ENCODE measurements around the gene RFT1. TPM values are rescaled to one million over a fixed set of nuclear protein-coding genes. Genes with fewer than 3 reads are reported as not detected.

The RFT1 gene
- total and polyA plus RNA-seq, 2 donors (not counting 1 experiment from before 2014, with no cell fraction given) = 9.7 to 20.5 TPM

DNA sequence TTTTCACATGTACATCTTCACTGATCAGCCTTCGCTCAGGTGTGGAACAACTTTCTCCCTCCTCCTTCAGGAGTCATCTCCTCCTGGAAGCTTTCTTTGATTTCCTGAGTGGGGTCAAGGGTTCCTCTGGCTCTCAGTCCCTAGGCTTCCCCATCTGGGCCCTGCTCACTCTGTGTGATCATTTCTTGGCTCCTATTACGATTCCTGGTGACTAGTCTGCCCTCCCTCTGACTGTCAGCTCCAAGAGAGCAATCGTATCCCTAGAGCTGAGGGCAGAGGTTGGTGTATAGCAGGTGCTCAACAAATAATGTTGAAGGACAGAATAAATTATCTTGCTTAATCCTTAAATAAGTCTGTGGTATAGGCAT lies 15.5 kb upstream of the RFT1 start:
- Histone ChIP-seq H3K9ac (ENCODE audit: insufficient read depth, low read length) (no peak overlapping the region), H3K79me2 (ENCODE audit: control insufficient read depth, insufficient read depth, low read length) (no peaks in the 10 kb centered on the region), H3K4me1 (ENCODE audit: control insufficient read depth, extremely low read depth, insufficient read depth, low read length) (peaks cover 13% of the 10 kb centered on the region), H3K4me3 (replicated peaks in 1 of 4; ENCODE audit: control extremely low read depth in 1 of 4, insufficient read depth in 1 of 4, low read depth in 3 of 4, low read length in 4 of 4) (no peak overlapping the region), H3K36me3 (ENCODE audit: control insufficient read depth, insufficient read depth, low read length) (no peaks in the 10 kb centered on the region), H3K4me2 (ENCODE audit: extremely low read depth, insufficient read depth, low read length) (no peak overlapping the region), H2AFZ (ENCODE audit: low read length) (no peak overlapping the region), H3K27me3 (ENCODE audit: control insufficient read depth, insufficient read depth, low read length) (no peaks in the 10 kb centered on the region), H4K20me1 (ENCODE audit: control insufficient read depth, extremely low read depth, insufficient read depth, low read length) (no peaks in the 10 kb centered on the region), H3K9me3 (ENCODE audit: control insufficient read depth, insufficient read depth, low read depth, low read length) (no peaks in the 10 kb centered on the region), H3K27ac (ENCODE audit: insufficient read depth, low read length) (no peak overlapping the region)
- TF ChIP-seq CTCF (conservative IDR thresholded peaks at IDR 0.05 in 1 of 2, IDR thresholded peaks at IDR 0.05 in 1 of 2; ENCODE audit: low read depth in 1 of 2, low read length in 2 of 2) (no peak), EZH2 (IDR thresholded peaks at IDR 0.05; ENCODE audit: low read length, missing control alignments) (no peak)
- no peak for DNase-seq (ENCODE audit: low read depth in 2 of 2)

GRCh38 chr3:53144862-53145712 lies 14.9 kb upstream of the RFT1 start:
- Histone ChIP-seq H3K4me3 (replicated peaks in 1 of 4; ENCODE audit: control extremely low read depth in 1 of 4, insufficient read depth in 1 of 4, low read depth in 3 of 4, low read length in 4 of 4) (no peak overlapping the region), H4K20me1 (ENCODE audit: control insufficient read depth, extremely low read depth, insufficient read depth, low read length) (no peaks in the 10 kb centered on the region), H3K9ac (ENCODE audit: insufficient read depth, low read length) (no peak overlapping the region), H3K79me2 (ENCODE audit: control insufficient read depth, insufficient read depth, low read length) (no peaks in the 10 kb centered on the region), H3K9me3 (ENCODE audit: control insufficient read depth, insufficient read depth, low read depth, low read length) (no peaks in the 10 kb centered on the region), H3K4me2 (ENCODE audit: extremely low read depth, insufficient read depth, low read length) (no peak overlapping the region), H3K27me3 (ENCODE audit: control insufficient read depth, insufficient read depth, low read length) (no peaks in the 10 kb centered on the region), H2AFZ (ENCODE audit: low read length) (no peak overlapping the region), H3K36me3 (ENCODE audit: control insufficient read depth, insufficient read depth, low read length) (no peaks in the 10 kb centered on the region), H3K27ac (ENCODE audit: insufficient read depth, low read length) (no peak overlapping the region), H3K4me1 (ENCODE audit: control insufficient read depth, extremely low read depth, insufficient read depth, low read length) (peaks cover 9% of the 10 kb centered on the region)
- TF ChIP-seq EZH2 (IDR thresholded peaks at IDR 0.05; ENCODE audit: low read length, missing control alignments) = no peak
- TF ChIP-seq CTCF (conservative IDR thresholded peaks at IDR 0.05 in 1 of 2, IDR thresholded peaks at IDR 0.05 in 1 of 2; ENCODE audit: low read depth in 1 of 2, low read length in 2 of 2) = no peak
- DNase-seq (ENCODE audit: low read depth in 2 of 2) = no peak

DNA sequence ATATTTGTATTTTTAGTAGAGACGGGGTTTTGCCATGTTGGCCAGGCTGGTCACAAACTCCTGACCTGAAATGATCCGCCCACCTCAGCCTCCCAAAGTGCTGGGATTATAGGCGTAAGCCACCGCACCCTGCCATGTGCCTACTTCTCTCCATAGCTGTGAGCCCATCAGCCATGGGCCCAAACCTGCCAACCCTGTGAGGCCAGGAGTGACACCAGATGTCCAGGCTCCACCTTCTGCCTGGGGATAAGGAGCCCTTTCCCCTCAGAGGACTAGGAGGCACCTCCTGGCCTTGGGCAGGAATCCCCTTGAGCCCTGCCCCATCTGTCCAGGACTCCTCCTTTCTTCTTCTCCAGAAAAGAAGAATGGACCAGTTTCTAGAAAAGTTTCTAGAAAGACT lies 14.2 kb upstream of the RFT1 start:
- Histone ChIP-seq H3K4me3 (replicated peaks in 1 of 4; ENCODE audit: control extremely low read depth in 1 of 4, insufficient read depth in 1 of 4, low read depth in 3 of 4, low read length in 4 of 4) (no peak overlapping the region), H4K20me1 (ENCODE audit: control insufficient read depth, extremely low read depth, insufficient read depth, low read length) (no peaks in the 10 kb centered on the region), H2AFZ (ENCODE audit: low read length) (no peak overlapping the region), H3K4me1 (ENCODE audit: control insufficient read depth, extremely low read depth, insufficient read depth, low read length) (peaks cover 7% of the 10 kb centered on the region), H3K27me3 (ENCODE audit: control insufficient read depth, insufficient read depth, low read length) (no peaks in the 10 kb centered on the region), H3K9ac (ENCODE audit: insufficient read depth, low read length) (no peak overlapping the region), H3K4me2 (ENCODE audit: extremely low read depth, insufficient read depth, low read length) (no peak overlapping the region), H3K36me3 (ENCODE audit: control insufficient read depth, insufficient read depth, low read length) (no peaks in the 10 kb centered on the region), H3K27ac (ENCODE audit: insufficient read depth, low read length) (no peak overlapping the region), H3K79me2 (ENCODE audit: control insufficient read depth, insufficient read depth, low read length) (no peaks in the 10 kb centered on the region), H3K9me3 (ENCODE audit: control insufficient read depth, insufficient read depth, low read depth, low read length) (no peaks in the 10 kb centered on the region)
- no peak for DNase-seq (ENCODE audit: low read depth in 2 of 2)
- TF ChIP-seq CTCF (conservative IDR thresholded peaks at IDR 0.05 in 1 of 2, IDR thresholded peaks at IDR 0.05 in 1 of 2; ENCODE audit: low read depth in 1 of 2, low read length in 2 of 2) (no peak), EZH2 (IDR thresholded peaks at IDR 0.05; ENCODE audit: low read length, missing control alignments) (no peak)

All from fibroblast of lung (primary cell).